Sigmoid colon (tissue), 4 donors: Measurements from ENCODE around the gene DNAAF1.
A peak's percentile ranks its signal among the peaks of the same experiment; 100 is the strongest.

ENCODE experiments used
- CTCF ChIP-seq, 4 experiments: fragments of 450-650 bp in 3 of 4; fragments of 200-600 bp in 1 of 4; IDR thresholded peaks; one replicate each; pipeline ENCODE4 v1.5.1; 2016 to 2019; ENCODE audit warnings: antibody characterized with exemption in 4 of 4, mild to moderate bottlenecking in 3 of 4, moderate library complexity in 2 of 4
- POLR2A ChIP-seq, 2 donors: fragments of 450-650 bp; IDR thresholded peaks; one replicate each; pipeline ENCODE4 v1.6.1; 2016; ENCODE audit warnings: antibody characterized with exemption in 2 of 2, mild to moderate bottlenecking in 2 of 2, moderate library complexity in 2 of 2
- POLR2AphosphoS5 ChIP-seq, 4 donors: sonication (generic); formaldehyde crosslinking; IDR thresholded peaks; one replicate each; pipeline ENCODE4 v1.6.1; 2017; ENCODE audit warnings: antibody characterized with exemption in 4 of 4

DNA sequence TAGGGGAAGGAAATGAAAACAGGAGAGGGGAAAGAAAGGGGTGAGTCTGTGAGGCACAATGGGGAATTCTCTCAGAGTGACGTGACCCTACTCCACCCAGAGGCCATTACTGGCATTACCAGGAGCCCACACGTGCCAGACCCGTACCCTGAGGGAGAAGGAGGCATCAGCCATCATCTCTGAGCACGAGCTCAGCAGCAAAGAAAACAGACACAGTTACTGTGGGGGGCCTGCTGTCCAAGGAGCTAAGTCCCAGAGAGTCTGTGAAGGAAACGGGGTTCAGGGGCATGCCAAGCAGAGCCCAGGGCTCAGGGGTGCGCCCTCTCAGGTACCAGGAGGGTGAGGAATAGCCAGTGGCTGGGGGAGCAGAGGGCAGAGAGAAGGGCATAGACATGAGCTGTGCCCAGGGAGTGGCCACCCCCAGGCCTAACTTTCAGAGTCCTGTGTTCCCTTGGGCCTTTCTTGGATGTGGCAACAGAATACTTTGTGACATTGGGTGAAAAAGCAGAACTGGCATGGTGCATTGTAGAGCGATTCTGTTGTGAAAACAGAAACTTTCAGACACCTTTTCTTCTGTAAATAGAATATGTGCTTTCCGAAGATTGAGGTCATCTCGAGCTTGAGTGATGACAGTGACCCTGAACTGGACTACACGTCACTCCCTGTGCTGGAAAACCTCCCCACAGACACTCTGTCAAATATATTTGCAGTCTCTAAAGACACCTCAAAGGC lies 30.4 kb downstream of the DNAAF1 start:
- TF ChIP-seq CTCF (IDR thresholded peaks at IDR 0.05) (peak in 3 of 4 experiments; percentile 58 to 67 (median 62)), POLR2A (IDR thresholded peaks at IDR 0.05) (no peak), POLR2AphosphoS5 (IDR thresholded peaks at IDR 0.05) (no peak)
